H1 (cell line): ENCODE data around the gene VEGFD. TPM values are rescaled to one million over a fixed set of nuclear protein-coding genes. Genes with fewer than 3 reads are reported as not detected.

Experiments
- ATF2 ChIP-seq: IDR thresholded peaks from 2 replicates; pipeline ENCODE4 v1.6.1; 2012; ENCODE audit warnings: low read length, inconsistent platforms
- CHD7 ChIP-seq: fragments of 300-600 bp; sonication (generic); IDR thresholded peaks from 2 replicates; pipeline ENCODE4 v1.7.1; 2012; ENCODE audit warnings: low read length, moderate library complexity, mild to moderate bottlenecking, inconsistent platforms; ENCODE audit not compliant: insufficient replicate concordance
- E2F6 ChIP-seq: IDR thresholded peaks from 2 replicates; pipeline ENCODE4 v1.6.1; 2012; ENCODE audit warnings: inconsistent platforms
- EZH2 ChIP-seq: fragments of 200-600 bp; sonication (generic); IDR thresholded peaks from 2 replicates; pipeline ENCODE4 v1.7.1; 2012; ENCODE audit warnings: low read depth, mild to moderate bottlenecking, moderate library complexity, low read length, inconsistent platforms; ENCODE audit not compliant: severe bottlenecking
- RFX5 ChIP-seq: IDR thresholded peaks from 2 replicates; pipeline ENCODE4 v1.6.1; 2011; ENCODE audit warnings: low read depth, low read length, improper control_type of control experiment, borderline replicate concordance
- SP4 ChIP-seq: IDR thresholded peaks from 2 replicates; pipeline ENCODE4 v1.6.1; 2012; ENCODE audit warnings: low read length, inconsistent platforms
- TAF1 ChIP-seq: IDR thresholded peaks from 2 replicates; pipeline ENCODE4 v1.6.1; 2011; ENCODE audit warnings: mild to moderate bottlenecking, low read depth, low read length
- polyA plus RNA-seq, 7 experiments: library from polyadenylated mRNA; depleted of rRNA in 3 of 7; stranded (reverse) in 5 of 7; unstranded in 2 of 7; fragments of >200 nt in 5 of 7; fragments of 200-250 nt in 2 of 7; gene quantifications; 1 replicate in 5 of 7; 2 replicates in 1 of 7; 4 replicates in 1 of 7; pipeline versions ENCODE4 v1.2.1 to v1.2.3, GENCODE V29; 2011 to 2013; ENCODE audit warnings: missing spikeins in 2 of 7, mixed read lengths in 2 of 7
- total RNA-seq: library from RNA; stranded (reverse); fragmentation: NEBNext Ultra II Directional; extraction: Animal tissue kit (Norgen Biotek cat#: 25700); gene quantifications from 2 replicates; pipeline ENCODE4 v1.2.1, GENCODE V29; 2021

Gene VEGFD
- total and polyA plus RNA-seq, 2 of the 8 experiments (the other 6 are each of a cell fraction or from before 2014, with no cell fraction given): 0.06 TPM; not detected in 1

GRCh38 chrX:15335135-15336022, 48.8 kb downstream of the VEGFD start, which contains the start of gene PIGA (continued):
- no peak for TF ChIP-seq CHD7
- TF ChIP-seq EZH2: no peak
- TF ChIP-seq E2F6: no peak
- TF ChIP-seq TAF1: peak; percentile 75; the same call in 1 of the 2 replicates
- no peak for TF ChIP-seq RFX5
- no peak for TF ChIP-seq ATF2
- TF ChIP-seq SP4: no peak
